Activated gamma-delta T cell (primary cell): ENCODE measurements around the gene MALRD1.

Source experiments
- DNase-seq: peaks from one replicate; lab custom pipeline; 2025; lab: John Stamatoyannopoulos, UW

MALRD1 gene

GRCh38 chr10:19226025-19226424 is 177.4 kb downstream of the MALRD1 start:
- no peak for DNase-seq

GRCh38 chr10:19231034-19231433 is 182.4 kb downstream of the MALRD1 start:
- DNase-seq: no peak

- no peak for DNase-seq
Observed at GRCh38 chr10:19245889-19246752, 197.5 kb downstream of the MALRD1 start.

DNA sequence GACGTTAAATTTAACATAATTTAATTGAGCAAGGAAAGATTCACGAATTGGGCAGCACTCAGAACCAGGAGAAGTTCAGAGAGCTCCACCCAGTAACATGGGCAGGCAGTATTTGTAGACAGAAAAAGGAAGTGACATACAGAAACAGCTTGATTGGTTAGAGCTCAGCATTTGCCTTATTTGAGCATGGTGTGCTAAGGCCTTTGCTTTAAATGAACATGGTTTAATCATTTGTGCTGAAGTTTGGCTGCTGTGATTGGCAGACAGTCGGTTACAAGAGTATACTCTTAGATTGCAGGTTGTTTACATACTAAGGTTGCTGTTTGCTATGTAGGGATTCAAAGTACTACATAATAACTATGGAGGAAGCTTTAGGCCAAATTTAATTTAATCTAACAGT is 199.2 kb downstream of the MALRD1 start:
- no peak for DNase-seq

- DNase-seq: no peak
Observed at GRCh38 chr10:19250546-19250945, 201.9 kb downstream of the MALRD1 start.

DNA sequence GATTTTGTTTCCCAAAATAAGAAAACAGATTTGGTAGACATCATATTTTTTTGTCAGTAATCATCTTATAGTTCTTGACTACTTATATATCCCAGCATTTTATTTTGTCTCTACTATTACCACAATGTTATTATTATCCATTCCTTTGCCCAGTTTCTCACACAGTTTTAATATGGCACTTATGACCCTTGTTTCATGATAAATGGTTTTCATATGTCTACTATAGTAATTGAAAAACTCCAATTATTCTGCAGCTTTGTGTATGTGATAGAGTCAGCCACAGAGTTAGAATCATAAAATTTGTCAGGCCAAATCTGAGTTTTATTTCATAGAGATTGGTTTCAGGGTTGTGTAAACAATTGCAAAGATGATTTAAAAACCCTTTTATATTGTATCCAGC is 203.9 kb downstream of the MALRD1 start:
- no peak for DNase-seq

DNA sequence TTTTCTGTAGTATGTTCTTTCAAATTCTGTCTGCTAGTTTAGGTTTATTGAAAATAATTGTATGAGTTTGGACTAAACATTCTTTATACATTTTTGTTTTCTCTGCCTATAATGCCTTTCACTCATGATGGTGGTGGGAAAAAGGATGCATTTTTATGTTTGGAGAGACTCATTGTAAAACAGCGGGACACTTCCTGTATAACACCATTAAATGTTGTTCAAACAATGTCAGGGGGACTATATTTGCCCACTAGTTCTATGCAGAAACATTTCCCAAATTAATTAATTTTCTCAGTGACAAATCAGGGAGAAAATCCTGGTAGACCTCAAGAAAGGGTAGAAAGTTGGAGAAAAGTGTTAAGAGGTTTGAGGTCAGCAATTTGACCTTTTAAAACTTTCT is 207.7 kb downstream of the MALRD1 start:
- DNase-seq: no peak

DNA sequence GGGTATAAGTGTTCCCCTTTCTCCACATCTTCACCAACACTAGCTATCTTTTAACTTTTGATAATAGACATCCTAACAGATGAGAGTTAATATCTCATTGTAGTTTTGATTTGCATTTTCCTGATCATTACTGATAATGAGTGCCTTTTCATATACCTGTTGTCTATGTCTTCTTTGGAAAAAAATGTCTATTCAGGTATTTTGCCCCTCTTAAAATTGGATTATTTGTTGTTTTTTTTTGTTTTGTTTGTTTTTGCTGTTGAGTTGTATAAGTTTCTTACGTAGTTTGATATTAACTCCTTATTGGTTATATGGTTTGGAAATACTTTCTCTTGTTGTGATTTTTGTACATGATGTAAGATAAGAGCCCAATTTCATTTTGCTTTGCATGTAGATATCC is 214.7 kb downstream of the MALRD1 start:
- DNase-seq: no peak

- no peak for DNase-seq
Observed at GRCh38 chr10:19283285-19283684, 234.7 kb downstream of the MALRD1 start.

- DNase-seq: no peak
Observed at GRCh38 chr10:19283786-19284185, 235.2 kb downstream of the MALRD1 start.

DNA sequence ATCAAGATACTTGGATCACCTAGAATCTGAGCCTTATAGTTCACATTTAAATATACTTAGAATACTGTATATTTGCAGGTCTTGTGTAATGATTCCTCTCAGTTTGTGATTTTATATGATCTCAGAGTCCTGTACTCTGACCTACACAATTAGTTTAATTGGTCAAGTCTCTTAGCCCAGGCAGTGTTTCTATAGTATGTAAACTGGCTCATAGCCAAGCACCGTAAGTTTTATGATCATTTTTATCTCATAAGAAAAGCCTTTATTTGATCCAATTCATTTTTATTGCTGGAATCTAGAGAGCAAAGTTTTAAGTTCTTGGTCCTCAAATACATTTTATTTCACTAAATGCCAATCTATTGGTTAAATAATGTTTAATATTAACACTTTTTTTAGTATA is 242.2 kb downstream of the MALRD1 start:
- DNase-seq: no peak

DNA sequence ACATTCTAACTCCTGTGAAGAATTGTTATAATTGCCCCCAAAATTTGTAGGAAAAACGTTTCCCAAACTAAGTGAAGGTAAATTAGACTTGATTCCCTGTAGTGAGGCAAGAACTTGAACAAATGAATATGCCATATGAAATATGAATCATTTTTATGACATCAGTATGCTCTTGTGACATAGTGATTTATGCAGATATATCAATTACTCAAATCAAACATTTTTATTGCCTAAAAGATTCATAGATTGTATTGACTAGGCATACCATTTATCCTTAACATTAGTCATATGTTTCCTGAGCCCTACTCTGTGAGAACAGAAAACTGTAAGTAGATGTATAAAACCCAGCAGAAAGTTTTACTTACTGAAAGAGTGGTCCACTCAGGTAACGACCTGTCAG is 245.6 kb downstream of the MALRD1 start:
- no peak for DNase-seq

- DNase-seq: no peak
Observed at GRCh38 chr10:19299645-19300044, 251.0 kb downstream of the MALRD1 start.

GRCh38 chr10:19302117-19302516 is 253.5 kb downstream of the MALRD1 start:
- no peak for DNase-seq

DNA sequence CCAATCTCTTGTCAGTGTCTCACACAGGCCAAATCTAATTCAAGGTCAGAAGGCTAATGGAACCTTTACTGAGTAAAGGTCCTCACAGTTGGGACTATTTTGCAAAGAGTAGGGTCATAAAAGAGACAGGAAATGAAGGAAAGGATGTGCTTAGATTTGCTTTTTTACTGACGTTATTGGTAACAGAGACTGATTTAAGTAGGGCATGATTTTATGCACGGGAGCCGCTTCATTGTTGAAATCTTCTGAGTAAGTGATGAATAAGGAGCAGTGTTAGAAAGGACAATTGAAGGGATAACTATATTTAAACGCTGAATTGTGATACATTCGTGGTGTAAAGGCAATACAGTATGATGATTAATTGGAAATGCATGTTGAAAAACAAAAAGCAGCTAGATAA is 261.5 kb downstream of the MALRD1 start:
- DNase-seq: no peak

DNA sequence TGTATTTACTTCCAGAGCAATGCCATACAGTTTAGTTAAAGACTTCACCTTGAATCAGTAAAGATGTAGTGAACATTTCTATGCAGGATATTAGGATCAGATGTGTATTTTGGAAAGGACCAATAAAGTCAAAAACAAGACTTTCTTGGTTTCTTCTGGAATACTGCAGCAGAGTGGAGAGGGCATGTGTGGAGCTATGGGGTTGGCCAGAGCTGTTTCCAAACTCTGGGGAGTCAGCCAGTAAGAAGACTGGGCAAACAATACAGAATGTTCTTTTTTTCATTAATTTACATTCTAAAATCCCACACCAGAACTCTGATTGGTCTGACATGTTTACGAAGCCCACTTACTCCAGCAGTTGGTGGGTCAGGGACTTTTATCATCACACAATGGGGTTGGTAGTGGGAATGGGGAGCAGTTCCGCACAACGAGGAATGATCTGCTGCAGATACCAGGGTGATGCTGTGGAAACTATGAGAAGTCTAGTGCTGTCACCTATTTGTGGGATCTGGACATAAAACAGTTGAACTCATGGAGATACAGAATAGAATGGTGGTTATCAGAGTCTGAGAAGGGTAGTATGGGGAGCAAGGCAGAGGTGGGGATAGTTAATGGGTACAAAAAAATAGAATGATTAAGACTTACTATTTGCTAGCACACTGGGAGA is 267.7 kb downstream of the MALRD1 start:
- no peak for DNase-seq

DNA sequence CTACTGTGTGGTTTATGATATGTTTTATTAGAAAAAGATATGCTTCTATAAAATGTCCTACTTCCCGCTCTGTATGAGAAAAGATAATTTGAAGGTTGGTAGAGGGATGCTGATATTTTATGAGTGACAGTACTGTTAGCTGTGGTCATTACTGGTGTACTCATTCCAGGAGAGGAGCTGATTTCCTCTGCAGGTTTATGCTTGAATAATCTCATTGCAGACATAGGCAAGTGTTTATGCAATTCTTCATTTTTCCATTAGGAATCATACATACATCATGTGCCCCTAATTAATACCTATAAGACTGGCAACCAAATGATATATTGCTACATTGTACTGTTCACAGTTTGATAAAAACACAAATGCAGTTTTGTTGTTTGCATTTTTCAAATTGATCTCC is 269.4 kb downstream of the MALRD1 start:
- DNase-seq: no peak

DNA sequence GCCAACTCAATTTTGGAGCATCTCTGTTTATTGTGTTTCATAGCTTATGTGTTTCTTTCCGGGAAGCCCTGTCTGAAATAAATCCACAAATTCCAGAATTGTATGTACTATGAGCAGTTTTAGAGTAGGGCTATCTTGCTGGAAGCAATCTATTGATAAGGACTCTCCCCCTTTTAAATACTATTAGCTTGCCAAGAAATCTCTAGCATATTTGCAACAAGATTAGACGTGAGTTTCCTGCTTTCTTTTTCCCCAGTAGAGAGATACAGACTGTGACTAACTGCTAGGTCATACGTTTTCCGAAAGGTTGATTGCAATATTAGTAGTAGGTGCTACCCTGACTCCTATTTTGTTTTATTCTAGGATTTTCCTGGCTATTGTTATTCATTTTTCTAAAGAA is 277.0 kb downstream of the MALRD1 start:
- DNase-seq: no peak

DNA sequence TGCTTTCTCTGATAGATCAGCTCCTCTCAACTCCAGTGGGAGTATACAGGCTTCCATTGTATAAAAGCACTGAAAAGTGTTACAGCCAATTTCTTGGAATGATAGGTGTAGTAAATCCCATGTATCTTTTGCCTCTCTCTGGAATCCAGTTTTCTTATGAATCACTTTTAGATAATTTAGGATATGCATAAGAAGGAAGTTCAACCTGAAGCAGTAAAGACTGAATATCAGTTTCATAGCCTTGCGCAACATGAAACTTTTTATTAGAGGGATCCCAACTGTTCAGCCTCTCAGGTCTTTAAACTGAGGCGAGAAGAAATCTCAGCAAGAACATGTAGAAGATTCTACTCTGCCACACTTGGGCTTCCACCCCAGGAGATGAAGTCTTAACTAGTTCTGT is 280.0 kb downstream of the MALRD1 start:
- DNase-seq: no peak

DNA sequence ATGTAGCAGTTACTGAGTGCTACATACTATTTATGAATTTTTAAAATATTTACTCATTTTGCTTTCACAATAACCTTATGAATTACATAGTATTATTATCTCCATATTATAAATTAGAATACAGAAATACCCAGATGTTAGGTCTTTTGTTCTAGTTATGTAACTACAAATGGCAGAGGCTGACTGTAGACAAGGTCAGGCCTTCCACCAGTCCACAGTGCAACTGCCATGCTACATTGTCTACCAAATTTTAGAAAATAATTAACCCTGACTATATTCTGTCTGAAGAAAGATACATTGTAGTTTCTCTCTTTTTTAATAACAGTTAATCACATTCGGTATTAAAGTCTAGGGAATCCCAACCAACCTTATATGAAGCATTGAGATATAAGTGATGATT is 280.9 kb downstream of the MALRD1 start:
- DNase-seq: no peak

DNA sequence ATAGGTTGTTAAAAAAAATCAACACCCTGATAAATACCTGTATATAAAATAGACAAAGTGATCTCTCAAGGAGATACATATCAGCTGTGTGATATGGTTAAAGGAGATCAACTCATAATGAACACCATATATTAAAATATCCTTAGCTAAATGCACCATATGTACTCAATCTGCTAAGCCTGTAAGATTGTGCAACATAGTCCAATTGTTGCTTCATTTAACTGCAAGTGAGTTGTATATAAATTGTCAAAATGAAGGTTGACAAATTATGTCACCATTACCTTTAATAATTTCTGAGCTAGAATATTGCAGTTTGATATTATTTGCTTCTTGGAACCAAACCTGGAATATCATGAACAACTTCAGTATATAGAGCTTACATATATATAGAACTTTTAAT is 283.7 kb downstream of the MALRD1 start:
- DNase-seq: no peak

GRCh38 chr10:19333631-19334030 is 285.0 kb downstream of the MALRD1 start:
- no peak for DNase-seq

DNA sequence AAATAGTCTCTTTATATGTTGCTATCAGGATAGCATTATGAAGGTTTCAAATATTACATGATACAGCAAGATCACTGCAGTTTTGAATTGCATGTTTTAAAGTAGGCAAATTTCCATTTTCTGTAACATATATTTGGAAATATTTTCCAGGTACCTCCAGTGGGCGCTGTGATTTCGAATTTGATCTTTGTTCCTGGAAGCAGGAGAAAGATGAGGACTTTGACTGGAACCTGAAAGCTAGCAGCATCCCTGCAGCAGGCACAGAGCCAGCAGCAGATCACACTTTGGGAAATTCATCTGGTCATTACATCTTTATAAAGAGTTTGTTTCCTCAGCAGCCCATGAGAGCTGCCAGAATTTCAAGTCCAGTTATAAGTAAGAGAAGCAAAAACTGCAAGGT is 299.0 kb downstream of the MALRD1 start:
- DNase-seq: no peak

DNA sequence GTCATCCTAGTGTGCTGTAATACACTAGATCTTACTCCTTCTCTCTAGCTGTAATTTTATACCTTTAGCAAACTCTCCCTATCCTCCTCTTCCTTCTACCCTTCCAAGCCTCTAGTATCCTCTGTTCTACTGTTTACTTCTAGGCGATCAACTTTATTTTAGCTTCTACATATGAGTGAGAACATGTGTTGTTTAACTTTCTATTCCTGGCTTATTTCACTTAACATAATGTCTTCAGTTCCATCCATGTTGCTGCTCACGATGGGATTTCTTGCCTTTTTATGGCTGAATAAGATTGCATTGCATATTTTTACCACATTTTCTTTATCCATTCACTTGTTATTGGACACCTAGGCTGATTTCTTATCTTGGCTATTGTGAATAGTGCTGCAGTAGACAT is 318.6 kb downstream of the MALRD1 start:
- DNase-seq: no peak
